Esophagus squamous epithelium (tissue), 5 donors: ENCODE data around the gene DNAJC9. TPM values are rescaled to one million over a fixed set of nuclear protein-coding genes. Genes with fewer than 3 reads are reported as not detected.
A peak's percentile ranks its signal among the peaks of the same experiment; 100 is the strongest.
"Not testable (repeated sequence)": the region's sequence is repeated elsewhere in the genome, so short reads cannot be mapped to it uniquely, and the experiment has no call there.

Experiments used
- DNase-seq: peaks from one replicate; lab custom pipeline; 2025; lab: John Stamatoyannopoulos, UW
- H3K27ac ChIP-seq, 4 donors: fragments of 200-600 bp; sonication (generic); one replicate each; pipeline ENCODE4 v1.5.1; 2016 to 2019; ENCODE audit warnings: mild to moderate bottlenecking in 1 of 4
- H3K27me3 ChIP-seq, 4 donors: fragments of 200-600 bp; sonication (generic); 1 replicate in 3 of 4; 2 replicates in 1 of 4; pipeline versions ENCODE4 v1.5.1 to v1.6.0; 2017 to 2021; ENCODE audit warnings: antibody characterized with exemption in 1 of 4
- H3K36me3 ChIP-seq, 3 donors: fragments of 200-600 bp; sonication (generic); one replicate each; pipeline ENCODE4 v1.5.1; 2016 to 2019
- H3K4me1 ChIP-seq, 3 donors: fragments of 200-600 bp; sonication (generic); one replicate each; pipeline ENCODE4 v1.5.1; 2017 to 2019
- H3K4me3 ChIP-seq, 4 donors: fragments of 200-600 bp; sonication (generic); 1 replicate in 3 of 4; 2 replicates in 1 of 4; pipeline ENCODE4 v1.5.1; 2016 to 2019; ENCODE audit warnings: mild to moderate bottlenecking in 2 of 4, moderate library complexity in 1 of 4
- H3K9me3 ChIP-seq, 3 donors: fragments of 200-600 bp; sonication (generic); one replicate each; pipeline ENCODE4 v1.5.1; 2016 to 2019
- CTCF ChIP-seq, 6 experiments: fragments of 450-650 bp in 4 of 6; fragments of 200-600 bp in 2 of 6; sonication (generic) in 2 of 6; IDR thresholded peaks; one replicate each; pipeline ENCODE4 v1.5.1; 2016 to 2019; ENCODE audit warnings: antibody characterized with exemption in 6 of 6, mild to moderate bottlenecking in 4 of 6, moderate library complexity in 4 of 6
- POLR2A ChIP-seq, 4 donors: fragments of 450-650 bp; IDR thresholded peaks; one replicate each; pipeline ENCODE4 v1.6.1; 2017; ENCODE audit warnings: antibody characterized with exemption in 4 of 4, mild to moderate bottlenecking in 4 of 4, moderate library complexity in 3 of 4
- WGBS, 2 donors: methylation state at CpG; one replicate each; pipeline ENCODE4 v1.1.5; 2018; 5-methylcytosine and 5-hydroxymethylcytosine counted together
- intact Hi-C: fragments of 100-400 bp; cut with DNase I; formaldehyde crosslinking; loops from one replicate; pipeline ENCODE4 v1.15.0; 2022
- total RNA-seq, 4 donors: library from RNA; depleted of rRNA; stranded (reverse); fragments of >200 nt; gene quantifications; one replicate each; pipeline ENCODE4 v1.1.0, GENCODE V29; 2016
- donor health status: DM: yes; HTN: yes; CAD: no.

The DNAJC9 gene
- total RNA-seq, 4 donors from 2014 or later, result 13.4 to 35.4 (median 25.2) TPM

DNA sequence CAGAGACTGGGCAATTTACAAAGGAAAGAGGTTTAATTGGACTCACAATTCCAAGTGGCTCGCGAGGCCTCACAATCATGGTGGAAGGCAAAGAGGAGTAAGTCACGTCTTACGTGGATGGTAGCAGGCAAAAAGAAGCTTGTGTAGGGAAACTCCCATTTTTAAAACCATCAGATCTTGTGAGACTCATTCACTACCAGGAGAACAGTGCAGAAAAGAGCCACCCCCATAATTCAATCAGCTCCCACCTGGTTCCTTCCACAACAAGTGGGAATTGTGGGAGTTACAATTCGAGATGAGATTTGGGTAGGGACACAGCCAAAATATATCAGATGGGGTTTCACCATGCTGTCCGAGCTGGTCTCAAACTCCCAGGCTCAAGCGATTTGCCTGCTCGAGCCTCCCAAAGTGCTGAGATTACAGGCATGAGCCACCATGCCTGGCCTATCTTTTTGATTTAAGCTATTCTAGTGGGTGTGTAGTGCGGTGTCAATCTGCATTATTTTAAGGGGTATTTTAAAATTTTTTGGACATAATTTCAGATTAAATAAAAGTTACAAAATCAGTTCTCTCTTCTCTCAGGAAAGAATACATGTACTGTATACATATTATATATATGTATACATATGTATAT, 14.4 kb upstream of the DNAJC9 start:
- H3K27ac ChIP-seq, result no peak overlapping the region

GRCh38 chr10:73258612-73259011, 11.6 kb upstream of the DNAJC9 start:
- whole genome bisulfite sequencing, 2 donors, result 92% methylated on average over 10 of the region's 10 CpGs
- H3K27ac ChIP-seq, H3K4me1 ChIP-seq, DNase-seq, intact Hi-C loops, H3K36me3 ChIP-seq, H3K4me3 ChIP-seq, H3K9me3 ChIP-seq, H3K27me3 ChIP-seq: not testable (repeated sequence)

More for the DNA sequence above, 14.4 kb upstream of the DNAJC9 start:
- no peaks in the 10 kb centered on the region for H3K4me1 ChIP-seq
- H3K4me3 ChIP-seq, result no peak overlapping the region
- DNase-seq, result no peak
- H3K36me3 ChIP-seq, result no peaks in the 10 kb centered on the region
- no peaks in the 10 kb centered on the region for H3K27me3 ChIP-seq
- TF ChIP-seq CTCF (IDR thresholded peaks at IDR 0.05), result no peak
- TF ChIP-seq POLR2A (IDR thresholded peaks at IDR 0.05), result no peak
- intact Hi-C loops, result no loop called here
- H3K9me3 ChIP-seq, result no peaks in the 10 kb centered on the region
- WGBS, 2 donors, result 91 to 93% methylated on average over 9 of the region's 9 CpGs

GRCh38 chr10:73253225-73253555, 6.1 kb upstream of the DNAJC9 start:
- Histone ChIP-seq H3K27ac (peak overlapping the region; percentile 90 to 96 (median 95)), H3K4me3 (peak overlapping the region; percentile 60 to 87 (median 82)), H3K4me1 (peaks cover 13 to 32% (median 17%) of the 10 kb centered on the region in 3 donors), H3K27me3 (no peaks in the 10 kb centered on the region), H3K36me3 (peaks cover 0 to 30% (median 0%) of the 10 kb centered on the region in 3 donors), H3K9me3 (no peaks in the 10 kb centered on the region)
- no peak for DNase-seq
- WGBS, 2 donors, result 0 to 2% methylated on average over 4 of the region's 4 CpGs
- TF ChIP-seq POLR2A (IDR thresholded peaks at IDR 0.05) (no peak), CTCF (IDR thresholded peaks at IDR 0.05) (no peak)
- intact Hi-C loops, result no loop called here

DNA sequence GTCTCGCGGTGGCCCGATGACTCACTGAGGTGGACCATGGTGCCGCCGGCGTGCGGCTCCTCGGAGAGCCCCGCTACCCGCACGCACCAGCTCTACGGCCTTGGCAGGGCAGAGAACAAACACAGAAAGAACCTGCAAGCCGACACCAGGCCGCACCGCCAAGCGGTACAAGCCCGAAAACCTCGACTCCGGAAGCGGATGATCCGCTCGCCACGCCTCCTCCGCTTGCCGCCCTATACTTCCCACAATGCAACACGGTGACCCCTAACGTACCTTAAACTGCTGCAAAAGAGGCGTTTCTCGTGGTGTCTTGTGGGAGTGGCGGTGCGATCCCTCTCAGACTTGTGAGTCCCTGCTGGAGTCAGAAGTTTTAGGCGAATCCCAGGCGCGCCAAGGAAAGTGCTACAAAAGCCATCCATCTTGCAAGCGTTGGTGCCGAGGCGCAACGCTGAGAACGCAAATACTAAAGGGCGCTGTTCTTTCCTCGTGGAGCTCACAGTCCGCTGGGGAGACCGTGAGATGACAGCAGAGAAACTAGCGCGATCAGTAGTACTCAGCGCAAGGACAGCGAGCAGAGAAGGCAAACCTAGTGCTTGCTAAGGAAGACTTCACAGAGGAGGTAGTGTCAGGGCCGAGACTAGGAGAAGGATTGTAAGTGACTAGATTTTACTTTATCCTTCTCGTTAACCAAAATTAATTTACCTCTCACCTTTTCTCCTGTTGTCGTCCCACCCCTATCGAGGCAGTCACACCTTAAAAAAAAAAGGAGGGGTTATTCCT, 5.6 kb upstream of the DNAJC9 start, which contains the start of gene MRPS16:
Gene MRPS16, minus strand, starts transcription at position 200 of the 780 bp plus-strand sequence. Its CDS starts 162 bp downstream, at position 38.
- H3K4me1 ChIP-seq, result peaks cover 13 to 37% (median 20%) of the 10 kb centered on the region in 3 donors
- peak within 1 kb of the TSS; percentile 90 to 96 (median 95) for H3K27ac ChIP-seq
- peak within 1 kb of the TSS; percentile 60 to 87 (median 82) for H3K4me3 ChIP-seq
- no peaks in the 10 kb centered on the region for H3K27me3 ChIP-seq
- H3K36me3 ChIP-seq, result peaks cover 0 to 30% (median 0%) of the 10 kb centered on the region in 3 donors
- DNase-seq, result peak; percentile 69
- no peaks in the 10 kb centered on the region for H3K9me3 ChIP-seq
- TF ChIP-seq POLR2A (IDR thresholded peaks at IDR 0.05) (peak in 2 of 4 donors; percentile 74 to 80), CTCF (IDR thresholded peaks at IDR 0.05) (peak in 2 of 6 experiments; percentile 8 to 9)
- WGBS, 2 donors, result 0% methylated on average over 9 to 18 of the region's 51 CpGs
- intact Hi-C loops, result no loop called here

DNA sequence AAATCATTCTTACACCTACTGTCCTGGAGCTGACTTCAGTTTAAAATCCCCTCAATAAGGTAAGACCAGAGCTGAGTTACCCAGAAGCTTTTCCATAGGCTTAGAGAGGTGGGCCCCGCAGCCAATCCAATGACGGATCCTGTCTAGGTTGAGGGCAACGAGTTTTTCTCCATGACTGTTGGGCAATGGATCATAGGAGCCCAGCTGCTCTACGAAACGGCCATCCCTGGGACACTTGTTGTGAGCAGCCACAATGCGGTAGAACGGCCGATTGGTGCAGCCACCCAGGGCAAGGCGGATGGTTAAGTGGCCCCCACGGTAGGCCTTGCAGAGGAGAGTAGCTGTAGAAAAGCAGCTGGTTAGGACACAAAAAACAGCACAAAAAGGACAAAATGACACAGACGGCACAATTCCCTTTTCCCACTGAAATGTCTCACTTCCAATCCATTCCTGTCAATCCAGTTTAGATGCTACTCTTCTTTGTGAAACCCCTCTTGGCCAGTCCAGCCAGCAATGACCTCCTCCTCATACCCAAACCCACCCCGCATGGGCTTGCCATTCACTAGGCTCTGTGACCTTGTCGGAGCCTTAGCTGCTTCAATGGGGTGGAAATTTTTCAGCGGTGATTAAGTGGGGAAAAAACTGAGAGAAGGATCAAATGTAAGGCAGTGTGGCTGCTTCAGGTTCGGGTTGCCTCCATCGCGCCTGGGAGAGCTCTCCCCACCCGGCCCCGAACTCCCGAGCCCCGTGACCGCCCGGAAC, 4.8 kb upstream of the DNAJC9 start:
- Histone ChIP-seq H3K36me3 (peaks cover 0 to 30% (median 0%) of the 10 kb centered on the region in 3 donors), H3K4me3 (peak overlapping the region; percentile 60 to 87 (median 82)), H3K9me3 (no peaks in the 10 kb centered on the region), H3K27ac (peak overlapping the region; percentile 90 to 96 (median 95)), H3K27me3 (no peaks in the 10 kb centered on the region), H3K4me1 (peaks cover 13 to 40% (median 22%) of the 10 kb centered on the region in 3 donors)
- intact Hi-C loops, result no loop called here
- WGBS, 2 donors, result 2 to 9% methylated on average over 4 to 19 of the region's 23 CpGs
- TF ChIP-seq POLR2A (IDR thresholded peaks at IDR 0.05), result no peak
- no peak for TF ChIP-seq CTCF (IDR thresholded peaks at IDR 0.05)
- no peak for DNase-seq
